ENCODE data around the gene MTMR3.
A peak's percentile ranks its signal among the peaks of the same experiment; 100 is the strongest.
"Not testable (repeated sequence)": the region's sequence is repeated elsewhere in the genome, so short reads cannot be mapped to it uniquely, and the experiment has no call there.

MTMR3 gene

DNA sequence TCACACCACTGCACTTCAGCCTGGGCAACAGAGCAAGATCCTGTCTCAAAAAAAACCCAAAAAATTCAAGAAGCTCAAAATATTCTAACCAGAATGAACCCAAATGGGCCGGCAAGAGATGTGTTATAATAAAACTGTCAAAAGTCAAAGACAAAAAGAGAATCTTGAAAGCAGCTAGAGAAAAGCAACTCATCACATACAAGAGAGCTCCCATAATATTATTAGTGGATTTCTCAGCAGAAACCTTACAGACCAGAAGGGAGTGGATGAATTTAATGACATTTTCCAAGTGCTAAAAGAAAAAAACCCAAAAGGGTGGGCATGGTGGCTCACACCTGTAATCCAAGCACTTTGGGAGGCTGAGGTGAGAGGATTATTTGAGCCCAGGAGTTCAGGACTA, 174.4 kb downstream of the MTMR3 start:
- no peak for DNase-seq

DNA sequence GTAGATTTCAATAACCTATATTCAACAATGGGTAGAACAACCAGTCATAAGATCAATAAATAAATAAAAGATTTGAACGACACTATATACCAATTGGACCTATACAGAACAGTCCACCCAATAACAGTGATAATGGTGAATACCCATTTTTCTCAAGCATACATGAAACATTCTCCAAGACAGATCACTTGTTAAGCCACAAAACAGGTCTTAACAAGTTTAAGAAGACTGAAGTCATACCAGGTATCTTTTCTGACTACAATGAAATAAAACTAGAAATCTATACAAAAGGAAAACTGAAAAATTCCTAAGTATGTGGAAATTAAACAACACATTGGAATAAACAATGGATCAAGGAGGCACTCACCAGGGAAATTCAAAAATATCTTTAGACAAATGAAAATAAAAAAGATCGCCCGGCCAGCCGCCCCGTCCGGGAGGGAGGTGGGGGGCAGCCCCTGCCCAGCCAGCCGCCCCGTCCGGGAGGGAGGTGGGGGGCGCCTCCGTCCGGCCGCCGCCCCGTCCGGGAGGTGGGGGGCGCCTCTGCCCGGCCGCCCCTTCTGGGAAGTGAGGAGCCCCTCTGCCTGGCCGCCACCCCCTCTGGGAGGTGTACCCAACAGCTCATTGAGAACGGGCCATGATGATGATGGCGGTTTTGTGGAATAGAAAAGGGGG, 176.5 kb downstream of the MTMR3 start:
- DNase-seq, result not testable (repeated sequence)

DNA sequence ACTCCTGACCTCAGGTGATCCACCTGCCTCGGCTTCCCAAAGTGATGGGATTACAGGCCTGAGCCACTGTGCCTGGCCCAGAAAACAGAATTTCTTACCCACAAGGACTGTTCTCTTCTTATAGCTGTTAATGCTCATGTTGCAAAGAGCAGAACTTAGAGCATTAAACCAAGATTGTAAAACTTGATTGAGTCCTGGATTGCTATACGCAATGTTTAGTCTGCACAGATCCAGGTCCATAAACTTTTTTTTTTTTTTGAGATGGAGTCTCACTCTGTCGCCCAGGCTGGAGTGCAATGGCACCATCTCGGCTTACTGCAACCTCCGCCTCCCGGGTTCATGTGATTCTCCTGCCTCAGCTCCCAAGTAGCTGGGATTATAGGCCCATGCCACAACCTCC, 178.1 kb downstream of the MTMR3 start:
- not testable (repeated sequence) for DNase-seq

GRCh38 chr22:30062259-30062658, 179.3 kb downstream of the MTMR3 start:
- DNase-seq, result no peak

GRCh38 chr22:30062950-30063349, 180.0 kb downstream of the MTMR3 start:
- DNase-seq, result no peak

DNA sequence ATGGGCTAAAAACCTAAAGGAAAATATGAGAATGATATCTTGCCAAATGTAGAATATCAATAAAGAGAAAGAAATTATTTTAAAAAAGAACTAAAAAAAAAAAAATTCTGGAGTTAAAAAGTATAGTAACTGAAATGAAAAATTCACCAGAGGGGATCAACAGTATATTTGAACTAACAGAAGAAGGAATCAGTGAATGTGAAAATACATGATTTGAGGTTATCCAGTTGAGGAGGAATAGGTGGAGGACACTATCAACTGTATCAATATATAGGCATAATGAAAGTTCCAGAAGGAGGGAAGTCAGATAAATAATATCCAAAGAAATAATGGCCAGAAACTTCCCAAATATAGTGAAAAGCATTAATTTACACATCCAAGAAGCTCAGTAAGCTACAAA, 181.2 kb downstream of the MTMR3 start:
- no peak for DNase-seq

GRCh38 chr22:30073743-30074142, 190.8 kb downstream of the MTMR3 start:
- DNase-seq, result no peak

GRCh38 chr22:30074147-30074546, 191.2 kb downstream of the MTMR3 start:
- DNase-seq, result no peak

- no peak for DNase-seq
Observed at GRCh38 chr22:30074994-30075393, 192.0 kb downstream of the MTMR3 start.

DNA sequence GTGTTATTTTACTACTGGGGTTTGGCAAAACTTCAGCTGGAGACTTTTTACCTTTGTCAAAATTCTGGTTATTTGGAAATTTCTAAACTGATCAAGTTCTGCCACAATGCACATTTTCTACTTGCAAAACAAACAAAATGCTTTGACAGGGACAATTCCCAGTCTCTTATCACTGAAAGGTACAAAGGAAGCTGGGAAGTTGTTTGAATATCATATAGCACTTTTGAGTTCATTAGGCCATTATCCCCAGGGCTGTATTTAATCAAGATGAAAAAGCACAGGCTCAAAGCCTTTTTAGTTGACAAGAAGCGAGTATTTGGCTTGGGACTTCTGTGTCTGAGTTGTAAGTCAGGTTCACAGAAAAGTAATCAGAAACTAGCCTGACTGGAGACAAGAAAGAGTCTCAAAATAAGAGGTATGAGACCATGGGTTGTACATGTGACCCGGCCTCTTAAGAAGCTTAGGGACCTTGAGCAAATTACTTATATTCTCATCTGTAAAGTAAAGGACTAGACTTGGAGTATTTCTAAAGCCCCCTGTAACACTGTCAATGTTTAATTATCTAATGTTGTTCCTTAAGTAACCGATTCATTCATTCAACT, 194.4 kb downstream of the MTMR3 start:
- DNase-seq, result no peak

DNA sequence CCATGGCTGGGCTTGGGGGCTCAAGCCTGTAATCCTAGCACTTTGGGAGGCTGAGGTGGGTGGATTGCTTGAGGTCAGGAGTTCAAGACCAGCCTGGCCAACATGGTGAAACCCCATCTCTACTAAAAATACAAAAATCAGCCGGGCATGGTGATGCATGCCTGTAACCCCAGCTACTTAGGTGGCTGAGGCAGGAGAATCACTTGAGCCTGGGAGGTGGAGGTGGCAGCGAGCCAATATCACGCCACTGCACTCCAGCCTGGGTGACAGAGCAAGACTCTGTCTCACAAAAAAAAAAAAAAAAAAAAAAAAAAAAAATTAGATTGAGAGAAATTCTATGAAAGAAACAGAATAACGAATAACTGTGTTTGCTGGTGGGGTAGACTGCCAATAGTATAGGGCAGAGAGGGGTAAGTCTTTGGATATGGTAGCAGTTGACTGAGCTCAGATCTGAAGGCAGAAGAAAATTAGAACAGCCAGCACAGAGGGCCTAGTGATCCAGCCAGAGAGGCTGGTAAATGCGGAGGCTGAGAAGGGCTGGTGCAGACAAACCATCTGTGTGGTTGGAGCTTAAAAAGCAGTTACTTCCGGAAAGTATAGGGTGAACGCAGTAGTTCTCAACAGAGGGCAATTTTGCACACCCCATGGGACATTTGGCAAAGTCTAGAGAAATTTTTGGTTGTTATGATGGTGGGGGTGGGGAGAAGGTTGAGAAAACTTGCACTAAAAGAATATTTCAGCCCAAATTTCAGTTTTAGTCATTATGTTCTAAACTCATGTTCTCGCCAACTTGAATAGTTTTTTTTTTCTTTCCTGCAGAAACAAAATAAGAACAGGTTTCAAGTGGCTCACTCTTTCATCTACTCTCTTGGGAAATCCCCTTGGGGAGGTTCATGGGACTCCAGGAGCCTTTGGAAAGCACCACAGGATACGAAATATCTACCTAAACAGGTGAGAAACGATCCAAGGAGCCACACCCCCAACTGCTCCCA, 195.6 kb downstream of the MTMR3 start:
- no peak for DNase-seq

- DNase-seq, result peak; percentile 20
Observed at GRCh38 chr22:30079952-30080533, 197.1 kb downstream of the MTMR3 start, which contains the start of gene HORMAD2. Gene HORMAD2 (plus strand): TSS chr22:30080464. CDS start chr22:30093953, 13,489 bp downstream.

Measured in fibroblast of skin of back (primary cell).